NT2/D1 (cell line): ENCODE results near the gene TMPRSS13.

Experiments used
- SUZ12 ChIP-seq: IDR thresholded peaks from 2 replicates; pipeline ENCODE4 v1.6.1; 2011; ENCODE audit not compliant: insufficient read length, insufficient read depth; ENCODE audit errors: extremely low read depth
- YY1 ChIP-seq: IDR thresholded peaks from 2 replicates; pipeline ENCODE4 v1.6.1; 2011; ENCODE audit not compliant: insufficient read length, insufficient read depth
- ZNF274 ChIP-seq: IDR thresholded peaks from 2 replicates; pipeline ENCODE4 v1.6.1; 2011; ENCODE audit warnings: mild to moderate bottlenecking, low read depth, low read length

- no peak for TF ChIP-seq YY1
- no peak for TF ChIP-seq ZNF274
- TF ChIP-seq SUZ12 = no peak
These were observed 29.7 kb upstream of the TMPRSS13 start for GRCh38 chr11:117958949-117959348.
